ENCODE data around the gene NAIF1.
A peak's percentile ranks its signal among the peaks of the same experiment; 100 is the strongest.
"Not testable (repeated sequence)": the region's sequence is repeated elsewhere in the genome, so short reads cannot be mapped to it uniquely, and the experiment has no call there.

The NAIF1 gene

GRCh38 chr9:128084746-128085145 lies 17.6 kb upstream of the NAIF1 start:
- no peak for DNase-seq

GRCh38 chr9:128082151-128082550 lies 15.0 kb upstream of the NAIF1 start:
- no peak for DNase-seq

- no peak for DNase-seq
Measured at GRCh38 chr9:128081056-128081455, 13.9 kb upstream of the NAIF1 start.

GRCh38 chr9:128080206-128080605 lies 13.1 kb upstream of the NAIF1 start:
- DNase-seq = no peak

- no peak for DNase-seq
Measured at GRCh38 chr9:128078504-128079434, 11.6 kb upstream of the NAIF1 start.

- DNase-seq = no peak
Measured at GRCh38 chr9:128077847-128078503, 10.9 kb upstream of the NAIF1 start.

- no peak for DNase-seq
Measured at GRCh38 chr9:128073253-128073886, 6.2 kb upstream of the NAIF1 start.

GRCh38 chr9:128072144-128073021 lies 5.3 kb upstream of the NAIF1 start:
- DNase-seq = peak; percentile 37 to 74

GRCh38 chr9:128071475-128071874 lies 4.4 kb upstream of the NAIF1 start:
- not testable (repeated sequence) for DNase-seq

- DNase-seq = no peak
Measured at GRCh38 chr9:128070874-128071273, 3.8 kb upstream of the NAIF1 start.

- DNase-seq = no peak
Measured at GRCh38 chr9:128068386-128069205, 1.5 kb upstream of the NAIF1 start.

- peak; percentile 99 for DNase-seq
Measured at GRCh38 chr9:128067645-128068385, 695 bp upstream of the NAIF1 start, which contains the start of gene SLC25A25. Gene SLC25A25, plus strand, starts transcription at chr9:128068232. Its CDS starts 88 bp downstream, at chr9:128068320.

GRCh38 chr9:128065907-128066712 lies 1.0 kb downstream of the NAIF1 start:
- DNase-seq = no peak

- no peak for DNase-seq
Measured at GRCh38 chr9:128062846-128063831, 4.0 kb downstream of the NAIF1 start.

- DNase-seq = no peak
Measured at GRCh38 chr9:128062279-128062678, 4.8 kb downstream of the NAIF1 start.

- no peak for DNase-seq
Measured at GRCh38 chr9:128061275-128061960, 5.7 kb downstream of the NAIF1 start.

- DNase-seq = no peak
Measured at GRCh38 chr9:128059365-128059983, 7.6 kb downstream of the NAIF1 start.
